D721Med (cell line): ENCODE data around the gene POGZ.

ENCODE experiments used
- DNase-seq: peaks from one replicate; pipeline ENCODE4 v3.0.0; 2011; ENCODE audit warnings: low spot score; ENCODE audit not compliant: insufficient read length
- FAIRE-seq: peaks from 2 replicates; lab custom pipeline; 2011; peaks lifted over from hg19 to GRCh38; lab: Jason Lieb, UNC
- CTCF ChIP-seq: IDR thresholded peaks from 2 replicates; pipeline ENCODE4 v1.5.1; 2012; ENCODE audit warnings: mild to moderate bottlenecking, control low read depth; ENCODE audit not compliant: insufficient read depth; ENCODE audit errors: missing control alignments

The POGZ gene

GRCh38 chr1:151367658-151368392, 91.5 kb downstream of the POGZ start:
- TF ChIP-seq CTCF, result no peak
- FAIRE-seq (no peak), DNase-seq (no peak)

- no peak for DNase-seq
- no peak for FAIRE-seq
- no peak for TF ChIP-seq CTCF
Observed at GRCh38 chr1:151364996-151365395, 94.3 kb downstream of the POGZ start.

GRCh38 chr1:151362308-151363155, 96.8 kb downstream of the POGZ start:
- DNase-seq (no peak), FAIRE-seq (no peak)
- TF ChIP-seq CTCF, result no peak

- FAIRE-seq, result no peak
Observed at GRCh38 chr1:151361883-151362282, 97.4 kb downstream of the POGZ start.

GRCh38 chr1:151356696-151357095, 102.6 kb downstream of the POGZ start:
- FAIRE-seq (no peak), DNase-seq (no peak)
- no peak for TF ChIP-seq CTCF

More at GRCh38 chr1:151361883-151362282, 97.4 kb downstream of the POGZ start:
- TF ChIP-seq CTCF, result no peak
- DNase-seq, result no peak
